Femur (tissue), 1 donor: ENCODE measurements around the gene CMTM2.

Source experiments
- DNase-seq: peaks from one replicate; pipeline ENCODE4 v3.0.0-alpha.2; 2017

CMTM2 gene

DNA sequence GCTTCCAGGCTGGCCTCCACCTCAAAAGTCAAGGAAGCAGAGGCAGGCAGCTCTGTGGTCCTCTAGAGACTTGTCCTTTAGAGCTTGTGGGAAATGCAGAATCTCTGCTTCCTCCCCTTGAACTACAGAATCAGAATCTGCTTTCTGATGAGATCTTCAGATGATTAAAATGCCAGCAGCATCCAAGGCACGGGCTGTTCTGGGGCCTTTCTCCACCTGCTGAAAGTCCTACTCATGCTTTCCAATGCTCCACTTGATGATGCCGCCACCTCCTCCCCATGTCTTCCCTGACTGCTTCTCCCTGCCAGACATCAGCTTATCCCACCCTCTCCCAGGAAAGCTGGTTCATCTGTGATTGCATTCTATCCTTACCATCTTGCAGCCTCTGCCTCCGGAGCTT lies 58.5 kb downstream of the CMTM2 start:
- DNase-seq, result no peak
